GM12878 (cell line): ENCODE data around the gene LSM2. TPM values are rescaled to one million over a fixed set of nuclear protein-coding genes. Genes with fewer than 3 reads are reported as not detected.

Experiments
- ATAC-seq: fragments of 200-7000 bp; cut with Tn5 transposase; 3 replicates; pipeline ENCODE4 v1.9.1; 2020; ENCODE audit warnings: mild to moderate bottlenecking, moderate library complexity
- BruUV-seq: library from RNA; stranded (reverse); fragments of 400-500 nt; replicated peaks from 2 replicates; lab custom pipeline; 2021; lab: Mats Ljungman, UMichigan
- CTCF ChIA-PET: fragments of 300-600 bp; sonication (Branson Sonifier 250); formaldehyde crosslinking; extraction: SDS; loops from one replicate; lab custom pipeline; 2021; ENCODE audit warnings: inconsistent platforms; lab: Yijun Ruan, JAX
- POLR2A ChIA-PET: fragments of 350-600 bp; formaldehyde crosslinking; extraction: SDS; loops from one replicate; lab custom pipeline; 2021; ENCODE audit warnings: inconsistent platforms; lab: Charles Lee
- RAD21 ChIA-PET: fragments of 300-600 bp; sonication (Branson Sonifier 250); formaldehyde crosslinking; loops from one replicate; lab custom pipeline; 2023; ENCODE audit warnings: antibody characterized with exemption; ENCODE audit not compliant: unreplicated experiment; lab: Charles Lee
- SMC1A ChIA-PET: fragments of 300-600 bp; sonication (Branson Sonifier 250); formaldehyde crosslinking; loops from one replicate; lab custom pipeline; 2023; ENCODE audit not compliant: unreplicated experiment, uncharacterized antibody; lab: Charles Lee
- DNase-seq: peaks from one replicate; pipeline ENCODE4 v3.0.0-alpha.2; 2011; ENCODE audit warnings: low read depth, low spot score
- FAIRE-seq: peaks from 3 replicates; lab custom pipeline; 2011; peaks lifted over from hg19 to GRCh38; lab: Jason Lieb, UNC
- H2AFZ ChIP-seq: 2 replicates; pipeline ENCODE4 v1.6.0; 2011; ENCODE audit warnings: low read depth, low read length, control low read depth; ENCODE audit not compliant: control insufficient read depth
- H3K27ac ChIP-seq: 2 replicates; pipeline ENCODE4 v1.5.1; 2011; ENCODE audit warnings: control low read depth; ENCODE audit not compliant: control insufficient read depth, insufficient read depth
- H3K27me3 ChIP-seq, 2 experiments: replicated peaks in 1 of 2; 2 replicates each; pipeline versions ENCODE4 v1.6.0 to v1.6.1; 2011; ENCODE audit warnings: low read length in 1 of 2; ENCODE audit not compliant: control insufficient read depth in 2 of 2, insufficient read depth in 2 of 2
- H3K36me3 ChIP-seq, 2 experiments: 2 replicates each; pipeline ENCODE4 v1.5.1; 2011; ENCODE audit warnings: low read length in 1 of 2; ENCODE audit not compliant: control insufficient read depth in 2 of 2, insufficient read depth in 2 of 2
- H3K4me1 ChIP-seq: 2 replicates; pipeline ENCODE4 v1.6.1; 2011; ENCODE audit warnings: mild to moderate bottlenecking, low read length, moderate library complexity, mixed read lengths; ENCODE audit not compliant: control insufficient read depth, insufficient read depth
- H3K4me2 ChIP-seq: 2 replicates; pipeline ENCODE4 v1.6.0; 2011; ENCODE audit warnings: control low read depth; ENCODE audit not compliant: control insufficient read depth, insufficient read depth
- H3K4me3 ChIP-seq: fragments of 200-600 bp; sonication (generic); 2 replicates; pipeline ENCODE4 v1.5.1; 2016
- H3K79me2 ChIP-seq: 2 replicates; pipeline ENCODE4 v1.6.0; 2011; ENCODE audit warnings: low read length; ENCODE audit not compliant: control insufficient read depth, insufficient read depth
- H3K9ac ChIP-seq: 2 replicates; pipeline ENCODE4 v1.8.0; 2011; ENCODE audit warnings: low read length, control low read depth, mixed read lengths; ENCODE audit not compliant: control insufficient read depth, insufficient read depth
- H3K9me3 ChIP-seq: replicated peaks from 3 replicates; pipeline ENCODE4 v1.5.1; 2011; ENCODE audit warnings: mild to moderate bottlenecking, low read length; ENCODE audit not compliant: control insufficient read depth, insufficient read depth
- H4K20me1 ChIP-seq: 2 replicates; pipeline ENCODE4 v1.6.0; 2011; ENCODE audit not compliant: control insufficient read depth, insufficient read depth
- CEBPB ChIP-seq, 2 experiments: fragments of 150-350 bp in 1 of 2; IDR thresholded peaks; 2 replicates each; pipeline ENCODE4 v1.6.1; 2012 to 2014; ENCODE audit warnings: low read depth in 2 of 2, low read length in 2 of 2, borderline replicate concordance in 1 of 2, inconsistent platforms in 1 of 2
- CREM ChIP-seq: IDR thresholded peaks from 2 replicates; pipeline ENCODE4 v1.6.1; 2014; ENCODE audit warnings: antibody characterized with exemption, low read depth
- E4F1 ChIP-seq: fragments of 450-650 bp; IDR thresholded peaks from 2 replicates; pipeline ENCODE4 v1.6.1; 2018; ENCODE audit warnings: borderline replicate concordance, mild to moderate bottlenecking; ENCODE audit not compliant: partially characterized antibody
- EGR1 ChIP-seq, 2 experiments: IDR thresholded peaks; 1 replicate in 1 of 2; 2 replicates in 1 of 2; pipeline ENCODE4 v1.6.1; 2011 to 2012; ENCODE audit warnings: low read depth in 2 of 2, low read length in 2 of 2, borderline replicate concordance in 1 of 2, mild to moderate bottlenecking in 1 of 2, moderate library complexity in 1 of 2
- IKZF1 ChIP-seq: fragments of 450-650 bp; conservative IDR thresholded peaks from 2 replicates; pipeline ENCODE4 v1.6.1; 2017; ENCODE audit warnings: antibody characterized with exemption, mild to moderate bottlenecking
- KDM1A ChIP-seq: fragments of 200-600 bp; sonication (generic); IDR thresholded peaks from 2 replicates; pipeline ENCODE4 v1.6.1; 2016; ENCODE audit warnings: borderline replicate concordance
- PML ChIP-seq: IDR thresholded peaks from 2 replicates; pipeline ENCODE4 v1.6.1; 2012; ENCODE audit warnings: low read length, inconsistent platforms
- RUNX3 ChIP-seq: IDR thresholded peaks from 2 replicates; pipeline ENCODE4 v1.6.1; 2012; ENCODE audit warnings: low read length, inconsistent platforms
- SMAD1 ChIP-seq: fragments of 450-650 bp; IDR thresholded peaks from 2 replicates; pipeline ENCODE4 v1.6.1; 2018; ENCODE audit warnings: mild to moderate bottlenecking, low read depth; ENCODE audit not compliant: partially characterized antibody
- WGBS: methylation state at CpG from one replicate; pipeline ENCODE4 v1.1.6; 2016; ENCODE audit warnings: low lambda C conversion rate; ENCODE audit not compliant: insufficient replicate concordance, insufficient coverage; ENCODE audit errors: missing lambda C conversion rate; 5-methylcytosine and 5-hydroxymethylcytosine counted together
- in situ Hi-C: fragments of 300-500 bp; cut with MboI; formaldehyde crosslinking; loops from 9 replicates; pipeline ENCODE4 v1.14.3; 2018; ENCODE audit warnings: mixed read lengths
- intact Hi-C: fragments of 100-400 bp; cut with micrococcal nuclease; formaldehyde crosslinking; loops from one replicate; pipeline ENCODE4 v1.14.2; 2022; ENCODE audit not compliant: unreplicated experiment
- polyA plus RNA-seq, 11 experiments: library from polyadenylated mRNA; depleted of rRNA in 4 of 11; unstranded in 6 of 11; stranded (reverse) in 5 of 11; fragments of >200 nt; fragmentation: Nextera tagmentation in 4 of 11; fragmentation: Illumina TruSeq in 1 of 11; extraction: Ambion mirVana in 4 of 11; extraction: Trizol in 1 of 11; gene quantifications; 1 replicate in 1 of 11; 2 replicates in 10 of 11; pipeline versions ENCODE4 v1.2.1 to v1.2.3, GENCODE V29; 2011 to 2016; ENCODE audit warnings: inconsistent platforms in 2 of 11, missing spikeins in 2 of 11, low read depth in 1 of 11
- total RNA-seq, 4 experiments: library from RNA; depleted of rRNA in 3 of 4; stranded (reverse); fragments of >200 nt in 3 of 4; fragmentation: Illumina TruSeq in 1 of 4; extraction: Trizol in 1 of 4; gene quantifications; 2 replicates each; pipeline versions ENCODE4 v1.2.1 to v1.2.3, GENCODE V29; 2013 to 2021
- TF ChIP-seq, protein P1 (sequence below): fragments of 450-650 bp; IDR thresholded peaks from 2 replicates; pipeline ENCODE4 v1.6.1; 2017; ENCODE audit warnings: mild to moderate bottlenecking, moderate library complexity
- TF ChIP-seq, protein P2 (sequence below): IDR thresholded peaks from 2 replicates; pipeline ENCODE4 v1.6.1; 2012; ENCODE audit warnings: low read depth, low read length, improper control_type of control experiment

The LSM2 gene
- total and polyA plus RNA-seq, 10 of the 15 experiments (the other 5 are each of a cell fraction or from before 2014, with no cell fraction given): 99.1 to 276 (median 153) TPM

GRCh38 chr6:31825553-31825952, 18.8 kb upstream of the LSM2 start:
- Histone ChIP-seq H3K27me3 (no peaks in the 10 kb centered on the region), H3K9ac (no peak overlapping the region), H3K79me2 (peaks cover 17% of the 10 kb centered on the region), H3K4me2 (no peak overlapping the region), H2AFZ (no peak overlapping the region), H3K27ac (no peak overlapping the region; the same call in 1 of the 2 replicates), H3K36me3 (no peaks in the 10 kb centered on the region), H3K4me1 (peaks cover 10% of the 10 kb centered on the region), H4K20me1 (no peaks in the 10 kb centered on the region), H3K4me3 (0 out of 2 replicates have a peak overlapping the region, but pooled peaks have one; percentile 6), H3K9me3 (no peaks in the 10 kb centered on the region)
- no peak for ATAC-seq
- 100% methylated on average over 4 of the region's 4 CpGs for whole genome bisulfite sequencing
- POLR2A ChIA-PET: interaction anchor here (0.6 to 11.3 kb wide), 6 partner anchors 12 to 278 kb away, joined by 3 to 158 read pairs (median 32); partner anchors contain the start of genes CLIC1, HSPA1A, HSPA1L and LSM2
- in situ Hi-C loops: no loop called here
- TF ChIP-seq CREM (no peak), E4F1 (no peak), IKZF1 (no peak), EGR1 (IDR thresholded peaks at IDR 0.05; ENCODE audit: borderline replicate concordance in 1 of 2, low read depth in 2 of 2, low read length in 2 of 2) (no peak), CEBPB (IDR thresholded peaks at IDR 0.05; ENCODE audit: borderline replicate concordance in 1 of 2, low read depth in 2 of 2, low read length in 2 of 2) (no peak), SMAD1 (no peak), RUNX3 (no peak), KDM1A (no peak), PML (no peak)
- TF ChIP-seq, protein P1, sequence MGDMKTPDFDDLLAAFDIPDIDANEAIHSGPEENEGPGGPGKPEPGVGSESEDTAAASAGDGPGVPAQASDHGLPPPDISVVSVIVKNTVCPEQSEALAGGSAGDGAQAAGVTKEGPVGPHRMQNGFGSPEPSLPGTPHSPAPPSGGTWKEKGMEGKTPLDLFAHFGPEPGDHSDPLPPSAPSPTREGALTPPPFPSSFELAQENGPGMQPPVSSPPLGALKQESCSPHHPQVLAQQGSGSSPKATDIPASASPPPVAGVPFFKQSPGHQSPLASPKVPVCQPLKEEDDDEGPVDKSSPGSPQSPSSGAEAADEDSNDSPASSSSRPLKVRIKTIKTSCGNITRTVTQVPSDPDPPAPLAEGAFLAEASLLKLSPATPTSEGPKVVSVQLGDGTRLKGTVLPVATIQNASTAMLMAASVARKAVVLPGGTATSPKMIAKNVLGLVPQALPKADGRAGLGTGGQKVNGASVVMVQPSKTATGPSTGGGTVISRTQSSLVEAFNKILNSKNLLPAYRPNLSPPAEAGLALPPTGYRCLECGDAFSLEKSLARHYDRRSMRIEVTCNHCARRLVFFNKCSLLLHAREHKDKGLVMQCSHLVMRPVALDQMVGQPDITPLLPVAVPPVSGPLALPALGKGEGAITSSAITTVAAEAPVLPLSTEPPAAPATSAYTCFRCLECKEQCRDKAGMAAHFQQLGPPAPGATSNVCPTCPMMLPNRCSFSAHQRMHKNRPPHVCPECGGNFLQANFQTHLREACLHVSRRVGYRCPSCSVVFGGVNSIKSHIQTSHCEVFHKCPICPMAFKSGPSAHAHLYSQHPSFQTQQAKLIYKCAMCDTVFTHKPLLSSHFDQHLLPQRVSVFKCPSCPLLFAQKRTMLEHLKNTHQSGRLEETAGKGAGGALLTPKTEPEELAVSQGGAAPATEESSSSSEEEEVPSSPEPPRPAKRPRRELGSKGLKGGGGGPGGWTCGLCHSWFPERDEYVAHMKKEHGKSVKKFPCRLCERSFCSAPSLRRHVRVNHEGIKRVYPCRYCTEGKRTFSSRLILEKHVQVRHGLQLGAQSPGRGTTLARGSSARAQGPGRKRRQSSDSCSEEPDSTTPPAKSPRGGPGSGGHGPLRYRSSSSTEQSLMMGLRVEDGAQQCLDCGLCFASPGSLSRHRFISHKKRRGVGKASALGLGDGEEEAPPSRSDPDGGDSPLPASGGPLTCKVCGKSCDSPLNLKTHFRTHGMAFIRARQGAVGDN: no peak
- TF ChIP-seq, protein P2, sequence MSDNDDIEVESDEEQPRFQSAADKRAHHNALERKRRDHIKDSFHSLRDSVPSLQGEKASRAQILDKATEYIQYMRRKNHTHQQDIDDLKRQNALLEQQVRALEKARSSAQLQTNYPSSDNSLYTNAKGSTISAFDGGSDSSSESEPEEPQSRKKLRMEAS: no peak
- intact Hi-C loops: loop anchor here (10.0 kb wide), 1 partner anchor 51 kb away; the partner anchor contains the start of gene VWA7
- CTCF ChIA-PET: interaction anchor here (0.6 to 2.6 kb wide), 3 partner anchors 13 to 86 kb away, joined by 4 to 13 read pairs (median 5); partner anchors contain the start of gene MSH5
- SMC1A ChIA-PET: interaction anchor here (1.7 to 2.8 kb wide), 3 partner anchors 12 to 88 kb away, joined by 6 to 22 read pairs (median 12); partner anchors contain the start of gene LSM2
- FAIRE-seq: no peak
- RAD21 ChIA-PET: interaction anchor here (0.7 to 1.3 kb wide), 4 partner anchors 30 to 265 kb away, joined by 3 to 5 read pairs (median 3); partner anchors contain the start of genes NEU1 and VARS1
- no peak for DNase-seq
- BruUV-seq: no TSS peak
